HG03066 (cell line): ENCODE results near the gene LIMCH1.
"Not testable (repeated sequence)": the region's sequence is repeated elsewhere in the genome, so short reads cannot be mapped to it uniquely, and the experiment has no call there.

ENCODE experiments used
- ATAC-seq: cut with Tn5 transposase; IDR thresholded peaks from one replicate; pipeline ENCODE4 v1.9.1; 2021; ENCODE audit warnings: low read depth; ENCODE audit not compliant: unreplicated experiment

Gene LIMCH1

DNA sequence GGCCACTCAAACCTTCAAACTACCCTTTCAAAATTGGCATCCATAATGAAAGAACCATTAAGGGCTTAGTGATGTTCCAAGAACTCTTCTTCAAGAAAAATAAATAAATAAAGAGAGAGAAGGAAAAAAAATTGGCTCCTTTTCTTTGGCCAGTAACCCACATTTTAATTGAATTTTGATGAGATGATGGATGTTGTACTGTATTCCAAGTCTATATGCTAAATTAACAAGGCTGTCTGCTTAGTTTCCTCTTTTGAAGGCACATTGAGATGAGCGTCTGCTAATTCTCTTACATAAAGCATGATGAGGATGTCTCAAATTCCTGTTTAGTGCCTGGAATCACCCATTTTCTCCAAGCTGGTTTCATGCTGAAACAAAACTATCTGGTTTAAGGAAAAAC, 177.2 kb downstream of the LIMCH1 start:
- ATAC-seq, result no peak

DNA sequence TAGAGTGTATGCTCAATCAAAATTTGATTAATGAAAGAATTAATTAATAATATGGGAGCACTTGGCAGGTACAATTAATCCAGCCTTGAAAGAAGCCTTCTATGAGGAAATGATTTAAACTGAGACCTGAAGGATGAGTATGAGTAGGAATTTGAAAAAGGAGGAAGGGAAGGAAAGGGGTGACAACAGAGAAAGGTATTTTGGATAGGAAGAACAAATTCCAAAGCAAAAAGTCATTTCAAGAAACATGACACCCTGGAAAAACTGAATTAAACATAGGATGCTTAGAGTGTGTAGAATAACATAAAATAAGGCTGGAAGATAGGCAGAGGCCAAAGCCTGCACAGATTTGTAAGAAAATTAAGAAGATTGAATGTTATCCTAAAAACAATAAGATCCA, 180.9 kb downstream of the LIMCH1 start:
- ATAC-seq, result no peak

DNA sequence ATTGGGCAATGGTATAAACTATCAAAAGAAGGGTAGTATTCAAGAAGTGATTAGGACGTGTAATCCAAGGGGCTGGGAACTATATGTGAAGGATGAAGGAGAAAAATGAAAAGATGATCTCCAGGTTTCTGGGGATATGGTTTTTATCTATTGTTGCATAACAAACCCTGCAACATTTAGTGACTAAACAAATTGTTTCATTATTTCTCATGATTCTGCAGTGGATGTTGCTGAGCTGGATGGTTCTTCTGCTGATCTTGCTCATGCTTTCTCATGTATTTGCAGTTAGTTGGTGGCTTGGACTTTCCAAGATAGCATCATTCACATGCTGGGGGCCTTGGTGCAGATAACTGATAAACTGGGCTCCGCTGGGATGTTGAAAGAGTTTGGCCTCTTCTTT, 181.5 kb downstream of the LIMCH1 start:
- ATAC-seq, result no peak

DNA sequence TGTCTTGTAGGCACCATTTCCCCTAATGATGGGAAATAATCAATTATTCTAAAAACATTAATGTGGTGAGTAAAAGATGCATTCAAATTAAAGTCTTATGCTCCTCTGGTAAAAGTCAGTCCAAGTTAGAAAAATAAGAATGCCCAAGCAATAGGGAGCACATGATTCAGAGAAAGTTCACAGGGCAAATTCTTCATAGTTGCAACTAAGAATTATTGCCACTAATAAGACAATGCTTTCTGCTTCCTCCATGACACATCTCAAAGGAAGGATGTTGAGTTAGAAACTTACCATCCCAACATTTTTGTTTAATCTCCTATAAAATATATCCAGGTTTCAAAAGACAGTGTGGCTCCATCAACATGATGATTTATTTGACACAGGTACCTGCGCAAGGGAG, 184.2 kb downstream of the LIMCH1 start:
- no peak for ATAC-seq

DNA sequence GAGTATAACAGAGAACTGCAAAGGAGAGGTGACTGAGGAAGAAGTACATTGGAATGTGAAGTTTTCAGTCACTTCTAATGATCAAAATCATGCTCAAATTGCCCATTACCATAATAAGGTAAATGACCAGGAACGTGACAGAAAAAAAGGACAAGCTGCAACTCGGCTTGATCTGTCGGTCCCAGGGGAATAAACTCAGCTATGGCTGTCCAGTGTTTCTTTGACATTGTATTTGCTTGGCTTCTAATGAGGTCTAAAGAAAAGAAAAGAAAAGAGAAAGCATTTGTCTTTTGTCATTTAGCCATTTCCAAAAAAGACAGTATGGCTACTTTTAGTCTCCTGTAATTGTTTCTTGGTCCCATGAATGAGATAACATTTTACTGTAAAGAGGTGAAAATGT, 185.3 kb downstream of the LIMCH1 start:
- no peak for ATAC-seq

DNA sequence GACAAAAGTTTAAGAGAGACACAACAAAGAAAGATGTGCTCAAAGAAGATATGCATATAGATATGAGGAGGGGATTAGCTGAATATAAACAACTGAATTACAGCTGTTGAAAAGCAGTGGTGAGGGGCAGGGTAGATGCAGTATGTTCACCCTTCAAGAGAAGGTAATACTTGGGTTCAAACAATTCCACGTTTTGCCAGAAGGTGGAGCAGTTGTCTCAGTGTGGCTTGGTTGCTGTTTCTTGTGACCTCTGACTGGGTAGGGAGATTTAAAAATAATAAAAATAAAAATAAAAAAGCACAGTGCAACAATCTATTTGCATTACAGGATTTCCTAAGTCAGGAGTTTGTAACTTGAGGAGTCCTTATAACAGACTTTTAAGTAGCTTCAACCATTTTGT, 187.3 kb downstream of the LIMCH1 start:
- ATAC-seq, result no peak

DNA sequence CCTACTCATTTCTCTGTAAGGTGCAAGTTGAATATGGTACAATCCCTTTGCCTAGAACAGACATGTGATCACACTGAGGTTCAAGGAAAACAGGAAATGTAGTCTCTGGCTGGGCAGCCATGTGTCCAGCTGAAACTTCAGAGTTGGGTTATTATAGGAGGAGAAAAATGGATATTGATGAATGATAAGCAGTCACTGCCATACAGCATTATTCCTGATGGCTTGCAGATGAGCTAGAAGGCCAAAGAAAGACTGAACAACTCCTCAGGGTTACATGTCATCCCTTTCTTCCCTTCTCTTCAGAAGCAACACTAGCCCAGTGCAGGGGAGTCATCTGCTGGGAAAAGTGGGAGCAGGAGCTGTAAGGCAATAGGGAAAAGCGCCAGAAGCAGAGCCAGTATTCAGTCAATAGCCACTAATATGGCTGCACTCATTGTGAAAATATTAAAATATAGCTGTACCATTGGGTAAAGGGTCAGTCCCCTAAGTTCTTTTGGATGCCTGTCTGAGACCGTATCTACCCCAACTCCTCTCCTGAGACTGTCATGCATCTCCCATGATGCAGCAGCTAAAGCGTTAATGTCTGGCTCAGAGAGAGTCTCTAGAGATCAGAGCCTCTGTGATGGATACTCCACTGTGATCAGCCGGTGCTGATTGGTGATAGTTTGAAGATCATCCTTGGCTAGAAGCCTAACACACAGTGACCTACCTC, 190.1 kb downstream of the LIMCH1 start:
- no peak for ATAC-seq

DNA sequence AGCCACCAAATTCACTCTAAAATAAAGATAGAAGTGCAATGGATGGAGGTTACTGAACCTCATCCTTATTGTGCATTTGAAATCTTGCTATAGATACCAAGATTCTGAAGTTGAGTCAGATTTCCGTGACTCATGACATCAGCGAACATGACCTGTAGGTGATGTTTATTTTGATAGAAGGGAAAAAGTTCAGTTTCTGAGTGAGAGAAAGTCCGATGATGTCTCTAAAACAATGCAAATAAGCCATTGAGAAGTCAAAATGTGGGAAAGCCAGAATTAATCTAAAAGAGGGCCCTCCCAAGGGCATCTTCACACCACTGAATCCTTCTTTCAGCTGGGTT, 190.6 kb downstream of the LIMCH1 start:
- no peak for ATAC-seq

DNA sequence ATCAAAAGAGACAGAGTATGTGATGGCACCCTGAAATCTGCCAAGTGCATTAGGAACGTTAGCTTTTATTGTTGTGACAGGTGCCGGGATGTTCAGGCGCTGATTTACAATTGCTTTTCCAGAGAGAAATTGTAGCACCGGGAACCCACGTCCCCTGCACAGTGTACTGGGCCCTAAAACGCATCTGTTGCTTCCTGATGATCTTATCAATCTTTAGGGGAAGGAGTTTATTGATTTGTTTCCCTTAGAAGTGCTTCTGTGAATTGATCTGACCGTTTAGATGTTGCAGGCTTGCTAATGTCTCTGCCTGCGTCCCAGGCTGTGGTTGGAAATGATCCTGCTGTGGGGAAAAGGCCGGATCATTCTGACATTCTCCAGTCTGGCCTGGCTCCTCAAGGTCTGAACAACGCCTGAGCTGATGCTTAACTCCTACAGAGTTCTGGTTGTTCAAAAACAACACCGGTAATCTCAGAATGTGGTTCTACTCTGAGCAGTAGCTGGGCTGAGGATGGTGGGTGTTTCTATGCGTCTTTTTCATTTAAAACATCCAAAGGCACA, 193.7 kb downstream of the LIMCH1 start:
- ATAC-seq, result no peak

DNA sequence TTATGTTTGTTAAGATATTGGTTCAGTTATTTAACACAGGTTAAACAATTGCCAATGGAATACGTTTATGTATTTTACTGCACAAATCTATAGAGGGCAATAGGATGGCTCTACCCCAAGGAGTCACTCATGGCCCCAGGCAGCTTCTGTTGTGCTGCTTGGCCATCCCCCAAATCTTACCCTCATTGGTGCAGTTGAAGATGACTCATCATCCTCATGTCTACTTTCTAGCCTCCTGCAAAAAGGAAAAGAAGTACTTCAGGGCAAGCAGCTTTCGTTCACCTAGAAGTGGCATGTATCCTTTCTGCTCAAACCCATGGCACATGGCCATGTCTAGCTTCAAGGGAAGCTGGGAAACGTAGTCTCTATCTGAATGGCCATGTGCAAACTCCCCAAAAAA, 196.4 kb downstream of the LIMCH1 start:
- no peak for ATAC-seq

DNA sequence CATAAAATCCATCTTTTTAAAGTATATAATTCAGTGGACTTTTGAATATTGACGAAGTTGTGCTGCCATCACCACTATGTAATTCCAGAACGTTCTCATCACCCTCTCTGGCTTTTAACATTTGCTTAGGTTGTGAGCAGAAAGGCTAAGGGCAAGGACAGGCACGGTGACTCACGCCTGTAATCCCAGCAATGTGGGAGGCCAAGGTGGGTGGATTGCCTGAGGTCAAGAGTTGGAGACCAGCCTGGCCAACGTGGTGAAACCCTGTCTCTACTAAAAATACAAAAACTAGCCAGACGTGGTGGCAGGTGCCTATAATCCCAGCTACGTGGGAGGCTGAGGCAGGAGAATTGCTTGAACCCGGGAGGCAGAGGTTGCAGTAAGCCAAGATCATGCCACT, 199.5 kb downstream of the LIMCH1 start:
- ATAC-seq, result not testable (repeated sequence)

DNA sequence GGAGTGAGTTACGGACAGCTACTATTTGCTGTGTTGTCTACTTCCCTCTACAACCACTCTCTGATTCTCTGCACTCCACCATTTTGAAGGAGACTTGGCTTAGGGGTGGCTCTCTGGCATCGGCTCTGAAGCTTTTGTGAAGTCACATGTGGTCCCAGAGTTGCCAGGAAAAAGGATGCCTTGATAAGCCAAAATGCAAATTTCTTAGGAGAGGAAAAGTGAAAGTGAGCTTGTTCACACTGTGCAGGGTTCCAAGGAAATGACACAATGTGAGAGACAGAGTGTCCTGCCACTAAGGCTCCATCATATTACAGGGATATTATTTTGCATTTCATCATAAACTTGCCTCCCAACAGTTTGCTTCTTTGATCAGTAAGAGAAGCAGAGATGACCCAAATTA, 203.4 kb downstream of the LIMCH1 start:
- no peak for ATAC-seq

DNA sequence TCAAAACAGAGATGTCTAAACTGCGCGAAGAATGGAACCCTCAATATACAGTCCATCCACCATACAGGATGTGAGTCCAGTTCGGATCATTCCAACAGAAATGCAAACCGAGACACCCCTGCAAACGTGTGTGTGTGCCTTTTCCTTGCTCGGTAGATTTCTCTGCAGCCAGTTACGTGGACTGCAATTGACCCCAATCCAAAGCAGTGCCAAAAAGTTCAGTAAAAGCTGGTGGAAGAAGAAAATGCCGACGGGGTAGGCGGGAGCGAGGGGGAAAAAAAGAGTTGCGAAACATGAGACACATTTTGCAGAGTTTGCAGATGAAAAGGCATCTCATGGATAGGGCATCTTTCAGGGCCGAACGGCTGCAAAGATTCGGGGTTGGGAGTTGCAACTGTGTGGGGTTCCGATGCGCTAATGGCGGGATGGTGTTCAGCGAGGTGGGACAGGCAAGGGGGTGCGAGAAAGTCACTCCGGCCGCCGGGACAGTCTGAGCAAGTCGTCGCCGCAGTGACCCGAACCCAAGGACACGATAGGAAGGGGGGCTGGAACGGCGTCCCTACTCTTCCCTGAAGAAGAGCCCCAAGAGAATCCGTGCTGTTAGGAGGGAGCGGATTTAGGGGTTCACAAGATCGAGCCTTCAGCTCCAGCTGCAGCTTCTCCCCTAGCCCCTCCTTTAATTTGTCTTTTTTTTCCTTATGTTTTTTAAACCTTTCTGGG, 206.8 kb downstream of the LIMCH1 start:
- no peak for ATAC-seq

DNA sequence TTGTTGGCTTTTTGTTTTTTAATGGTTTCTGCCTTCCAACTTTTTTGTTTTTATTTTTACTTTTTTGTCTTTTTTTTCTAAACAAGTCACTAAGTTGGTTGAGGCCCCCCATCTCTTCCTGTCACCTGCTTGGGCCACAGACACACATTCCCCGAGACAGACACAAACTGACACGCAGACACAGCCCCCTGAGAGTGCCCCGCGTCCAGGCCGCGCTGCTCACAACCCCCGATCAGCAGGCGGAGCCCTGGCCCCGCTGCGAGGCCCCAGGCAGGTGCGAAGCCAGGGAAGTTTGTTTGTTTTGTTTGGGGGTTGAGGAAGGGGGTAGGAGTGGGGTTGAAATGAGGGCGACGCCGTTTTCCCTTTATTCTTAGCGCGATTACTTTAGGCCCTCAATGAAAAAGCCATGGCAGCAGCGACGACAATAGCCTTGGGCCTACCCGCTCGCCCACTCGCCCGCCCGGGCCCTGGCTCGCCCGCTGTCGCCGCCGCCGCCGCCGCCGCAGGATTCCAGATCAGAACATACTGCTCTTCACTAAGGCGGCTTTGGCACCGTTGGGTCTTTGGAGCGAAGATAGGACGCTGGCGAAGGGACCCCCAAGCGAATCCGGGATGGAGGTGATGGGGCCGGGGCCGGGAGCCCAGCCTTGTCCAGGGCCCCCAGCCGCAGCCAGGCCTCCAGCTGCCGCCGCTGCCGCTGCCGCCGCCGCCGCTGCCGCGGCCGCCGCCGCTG, 207.5 kb downstream of the LIMCH1 start:
- no peak for ATAC-seq

DNA sequence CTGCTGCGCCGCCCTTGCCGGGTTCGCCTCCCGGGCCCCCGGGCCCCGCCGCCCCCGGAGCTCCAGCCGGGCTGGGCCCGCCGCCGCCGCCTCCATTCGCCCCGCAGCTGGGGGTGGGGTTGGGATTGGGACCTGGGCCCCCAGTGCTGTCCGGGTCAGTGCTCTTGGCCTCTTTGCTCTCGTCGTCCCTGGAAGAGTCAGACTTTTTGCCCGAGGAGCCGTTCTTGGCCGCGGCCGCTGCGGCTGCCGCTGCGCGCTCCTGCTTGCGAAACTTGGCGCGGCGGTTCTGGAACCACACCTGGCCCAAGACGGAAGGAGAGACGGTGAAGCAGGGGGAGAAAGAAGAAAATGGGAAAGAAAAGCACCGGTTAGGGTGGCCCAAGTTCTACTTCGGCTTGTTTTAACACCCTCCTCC, 208.1 kb downstream of the LIMCH1 start:
- ATAC-seq, result no peak

DNA sequence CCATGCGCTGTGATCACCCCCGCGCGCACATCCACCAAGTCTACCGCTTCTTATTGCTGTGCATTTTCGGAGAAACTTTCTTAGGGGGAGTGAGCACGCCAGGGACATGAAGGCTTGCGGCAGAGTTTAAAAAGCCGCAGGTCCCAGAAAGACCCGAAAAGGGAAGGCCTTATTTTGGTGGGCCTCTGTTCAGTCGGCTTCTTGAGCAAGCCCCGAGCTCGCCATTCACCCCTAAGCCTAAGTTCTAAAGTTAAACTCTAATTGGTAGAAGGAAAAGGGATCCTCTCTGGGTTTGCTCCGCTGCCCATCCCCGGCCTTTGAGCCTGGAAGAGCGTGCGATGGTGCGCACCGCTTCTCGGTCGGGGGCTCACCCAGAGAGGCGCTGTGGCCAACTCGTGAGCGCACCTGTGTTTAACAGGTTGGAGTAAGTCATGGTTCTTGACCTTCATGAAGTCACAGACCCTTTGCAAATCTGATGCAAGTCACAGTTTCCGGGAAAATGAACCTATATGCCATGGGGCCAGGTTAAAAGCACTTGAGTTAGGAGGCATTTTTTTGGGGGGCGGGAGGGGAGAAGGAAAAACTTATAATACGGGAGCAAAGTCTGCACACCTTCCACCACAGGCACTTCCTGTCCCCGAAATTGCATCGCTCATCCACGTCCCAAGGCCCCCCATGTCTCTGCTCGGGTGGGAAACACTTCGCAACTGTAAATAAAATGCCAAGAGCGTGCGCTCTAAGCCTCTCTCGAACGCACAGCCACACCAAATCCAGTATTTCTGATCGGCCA, 208.7 kb downstream of the LIMCH1 start:
- no peak for ATAC-seq

DNA sequence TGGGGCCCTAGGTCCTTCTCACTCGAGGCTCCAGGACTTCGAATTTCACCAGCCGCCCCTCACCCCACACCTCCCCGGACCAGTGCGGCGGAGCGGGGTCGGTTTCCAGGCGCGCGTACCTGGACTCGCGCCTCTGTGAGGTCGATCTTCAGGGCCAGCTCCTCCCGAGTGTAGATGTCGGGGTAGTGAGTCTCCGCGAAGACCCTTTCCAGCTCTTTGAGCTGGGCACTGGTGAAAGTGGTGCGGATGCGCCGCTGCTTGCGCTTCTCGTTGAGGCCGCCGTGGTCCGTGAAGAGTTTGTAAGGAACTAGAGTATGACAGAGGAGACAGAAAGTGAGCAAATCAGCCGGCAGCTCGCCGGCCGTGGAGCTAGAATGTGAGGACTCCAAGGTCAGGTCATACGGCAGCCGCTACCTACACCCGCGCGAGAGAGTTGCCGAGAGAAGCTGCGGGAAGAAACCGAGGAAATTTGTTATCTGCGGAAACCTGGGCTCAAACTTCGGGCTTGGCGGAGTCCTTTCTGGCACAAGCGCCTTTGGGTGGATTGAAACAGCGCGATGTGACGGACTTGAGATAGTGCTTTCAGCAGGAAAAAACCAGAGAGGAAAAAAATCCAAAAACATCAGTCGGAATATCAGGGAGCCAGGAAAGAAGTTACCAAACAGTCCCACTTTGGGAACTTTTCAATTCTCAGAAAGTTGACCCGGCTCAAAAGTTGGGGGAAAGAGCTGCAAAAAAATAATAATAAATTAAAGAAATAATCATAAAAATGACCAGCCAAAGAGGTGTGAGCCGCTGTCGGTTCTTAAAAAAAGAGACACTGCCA, 209.5 kb downstream of the LIMCH1 start:
- no peak for ATAC-seq

DNA sequence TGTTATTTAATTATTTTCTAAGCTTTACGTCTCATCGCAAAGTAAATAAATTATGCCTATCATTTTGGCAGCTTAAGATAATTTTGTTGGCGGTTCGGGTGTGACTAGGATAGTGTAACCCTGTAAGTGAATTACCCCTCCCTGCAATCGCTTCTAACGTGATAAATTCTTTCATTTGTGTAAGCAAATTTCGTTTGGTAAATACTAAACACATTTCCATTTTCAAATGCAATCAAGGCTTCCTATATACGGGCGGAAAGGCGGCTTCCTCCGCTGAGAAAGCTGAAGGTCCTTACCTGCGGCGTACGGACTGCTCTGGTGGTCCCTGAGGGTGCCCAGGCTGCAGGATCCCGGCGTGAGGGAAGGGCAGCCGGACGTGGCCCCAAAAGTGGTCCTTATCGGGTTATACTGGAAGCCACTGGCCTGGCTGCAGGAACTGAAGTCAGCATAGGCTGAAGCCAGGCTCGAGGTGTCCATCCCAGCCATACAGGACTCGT, 210.2 kb downstream of the LIMCH1 start:
- ATAC-seq, result no peak

DNA sequence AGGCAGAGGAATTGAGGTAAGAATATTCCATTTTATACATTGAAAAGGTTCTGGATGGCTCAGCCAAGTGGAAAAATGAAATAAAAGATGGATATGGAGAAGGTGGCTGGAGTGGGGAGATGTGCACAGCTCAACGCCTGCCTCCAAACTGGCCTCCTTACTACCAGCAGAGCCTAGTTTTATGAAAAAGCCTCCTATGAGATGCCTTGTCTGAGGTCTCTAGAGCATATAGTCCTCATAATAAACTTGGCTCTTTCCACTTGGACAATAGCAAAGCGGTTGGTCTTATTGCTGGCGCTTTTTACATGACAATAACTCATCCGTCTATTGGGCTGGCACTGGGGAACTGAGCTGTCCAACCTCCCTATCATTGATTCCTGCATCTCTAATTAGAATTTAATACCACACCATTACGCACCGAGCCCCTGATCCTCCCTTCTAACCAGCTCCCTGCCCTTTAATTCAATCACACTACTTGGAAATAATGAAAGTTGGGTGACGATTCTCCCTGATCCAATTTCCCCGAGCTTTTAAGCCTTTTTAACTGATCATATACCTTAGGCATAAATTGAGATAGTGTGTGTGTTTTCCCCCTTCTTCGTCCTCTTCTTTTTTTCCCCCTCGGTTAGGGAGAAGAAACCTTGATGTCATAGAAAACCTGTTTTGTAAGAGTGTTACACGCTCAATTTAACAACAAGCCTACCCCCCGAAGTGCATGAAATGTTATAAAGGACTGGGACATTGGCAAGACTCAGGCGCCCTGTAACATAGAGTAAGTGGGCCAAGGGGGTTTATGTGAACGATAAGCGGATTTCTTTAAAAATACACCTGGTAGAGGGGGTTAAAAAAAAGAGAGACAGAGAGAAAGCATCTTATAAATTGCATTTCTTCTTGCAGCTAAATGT, 210.9 kb downstream of the LIMCH1 start, which contains the start of gene PHOX2B:
TSS of gene PHOX2B (minus strand) at position 155 of the 905 bp plus-strand sequence. CDS start at position 40, 115 bp downstream.
- ATAC-seq, result no peak
